GM20000 (cell line): ENCODE measurements around the gene ARHGAP26.
A peak's percentile ranks its signal among the peaks of the same experiment; 100 is the strongest.
"Not testable (repeated sequence)": the region's sequence is repeated elsewhere in the genome, so short reads cannot be mapped to it uniquely, and the experiment has no call there.

Experiments used
- DNase-seq: peaks from one replicate; pipeline ENCODE4 v3.0.0; 2012; ENCODE audit warnings: low spot score
- TF ChIP-seq, protein P1 (sequence below): IDR thresholded peaks from 2 replicates; pipeline ENCODE4 v1.5.1; 2012; ENCODE audit warnings: mild to moderate bottlenecking, control low read depth; ENCODE audit errors: extremely low read depth, missing control alignments

ARHGAP26 gene

DNA sequence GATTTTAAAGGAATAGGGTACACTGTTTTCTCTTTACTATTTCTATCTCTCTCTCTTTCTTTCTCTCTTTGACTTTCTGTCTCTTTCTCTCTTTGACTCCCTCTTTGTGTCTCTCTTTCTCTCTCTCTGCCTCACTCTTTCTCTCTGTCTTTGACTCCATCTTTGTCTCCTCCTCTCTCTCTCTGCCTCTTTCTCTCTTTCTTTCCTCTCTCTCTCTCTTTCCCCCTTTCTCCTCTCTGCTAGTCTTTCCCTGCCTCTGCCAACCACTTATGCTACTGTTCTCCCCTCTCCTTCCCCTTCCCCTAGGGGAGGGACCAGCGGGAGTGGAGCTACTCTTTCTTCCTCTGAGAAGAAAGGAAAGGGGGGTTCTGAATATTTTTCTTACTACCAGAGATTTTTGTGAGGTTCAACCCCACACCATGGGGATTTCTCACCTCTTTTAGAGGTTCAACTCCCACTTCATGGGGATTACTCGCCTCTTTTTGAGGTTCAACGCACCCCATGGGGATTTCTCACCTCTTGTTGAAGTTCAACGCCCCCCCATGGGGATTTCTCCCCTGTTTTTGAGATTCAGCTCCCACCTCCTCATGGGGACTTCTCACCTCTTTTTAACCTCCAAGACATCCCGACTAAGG, 323.4 kb downstream of the ARHGAP26 start:
- TF ChIP-seq, protein P1, sequence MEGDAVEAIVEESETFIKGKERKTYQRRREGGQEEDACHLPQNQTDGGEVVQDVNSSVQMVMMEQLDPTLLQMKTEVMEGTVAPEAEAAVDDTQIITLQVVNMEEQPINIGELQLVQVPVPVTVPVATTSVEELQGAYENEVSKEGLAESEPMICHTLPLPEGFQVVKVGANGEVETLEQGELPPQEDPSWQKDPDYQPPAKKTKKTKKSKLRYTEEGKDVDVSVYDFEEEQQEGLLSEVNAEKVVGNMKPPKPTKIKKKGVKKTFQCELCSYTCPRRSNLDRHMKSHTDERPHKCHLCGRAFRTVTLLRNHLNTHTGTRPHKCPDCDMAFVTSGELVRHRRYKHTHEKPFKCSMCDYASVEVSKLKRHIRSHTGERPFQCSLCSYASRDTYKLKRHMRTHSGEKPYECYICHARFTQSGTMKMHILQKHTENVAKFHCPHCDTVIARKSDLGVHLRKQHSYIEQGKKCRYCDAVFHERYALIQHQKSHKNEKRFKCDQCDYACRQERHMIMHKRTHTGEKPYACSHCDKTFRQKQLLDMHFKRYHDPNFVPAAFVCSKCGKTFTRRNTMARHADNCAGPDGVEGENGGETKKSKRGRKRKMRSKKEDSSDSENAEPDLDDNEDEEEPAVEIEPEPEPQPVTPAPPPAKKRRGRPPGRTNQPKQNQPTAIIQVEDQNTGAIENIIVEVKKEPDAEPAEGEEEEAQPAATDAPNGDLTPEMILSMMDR, result no peak
- DNase-seq, result no peak

DNA sequence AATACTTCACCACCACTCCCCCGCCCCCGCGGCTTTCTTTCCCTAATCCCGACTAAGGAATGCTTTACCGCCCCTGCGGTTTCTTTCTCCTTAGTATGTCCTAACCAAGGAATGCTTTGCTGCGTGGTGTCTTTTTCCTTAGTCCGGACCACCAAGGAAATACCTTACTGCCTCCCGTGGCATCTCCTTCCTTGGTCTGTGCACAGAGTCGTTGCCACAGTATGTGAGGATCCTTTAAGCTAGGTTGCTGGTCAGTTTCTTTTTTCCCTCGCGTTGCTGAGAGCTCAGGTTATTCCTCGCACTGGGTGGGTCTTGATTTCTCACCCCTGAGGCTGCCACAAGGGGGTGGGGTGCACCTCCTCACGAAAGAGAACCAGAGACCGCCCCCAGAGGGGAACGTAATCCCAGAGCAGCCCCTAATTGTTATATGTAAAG, 323.9 kb downstream of the ARHGAP26 start:
- TF ChIP-seq, protein P1, result no peak
- DNase-seq, result no peak

DNA sequence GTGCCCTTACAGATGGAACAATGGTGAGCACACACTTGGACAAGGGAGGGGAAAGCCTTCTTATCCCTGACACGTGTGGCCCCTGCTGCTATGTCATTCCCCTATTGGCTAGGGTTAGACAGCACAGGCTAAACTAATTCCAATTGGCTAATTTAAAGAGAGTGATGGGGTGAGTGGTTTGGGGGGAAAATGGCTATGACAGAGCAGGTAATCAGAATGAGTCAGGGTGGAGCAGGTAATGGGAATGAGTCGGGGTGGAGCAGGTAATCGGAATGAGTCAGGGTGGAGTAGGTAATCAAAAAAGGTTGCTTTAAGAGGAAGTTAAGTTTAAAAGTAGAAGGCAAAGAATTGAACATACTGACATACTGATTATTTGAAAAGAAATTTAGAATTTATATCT, 324.4 kb downstream of the ARHGAP26 start:
- not testable (repeated sequence) for DNase-seq

DNA sequence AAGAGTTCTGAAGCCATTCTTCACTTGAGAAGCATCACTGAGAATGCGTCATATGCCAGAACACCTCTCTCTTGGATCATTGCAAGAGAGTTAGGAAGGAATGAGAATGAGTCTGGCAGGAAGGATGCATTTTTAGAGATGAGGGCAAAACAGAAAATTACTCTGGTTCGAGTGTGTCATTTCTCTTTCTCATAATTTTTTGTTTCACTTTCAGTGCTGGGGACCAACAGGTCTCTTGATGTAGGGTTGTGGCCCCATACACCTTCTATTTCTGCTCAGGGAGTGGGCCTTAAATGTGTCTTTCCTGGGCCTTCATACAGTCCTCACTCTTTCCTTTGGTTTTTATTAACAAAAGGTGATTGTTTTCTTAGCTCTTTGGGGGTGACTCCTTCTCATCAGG, 330.9 kb downstream of the ARHGAP26 start:
- TF ChIP-seq, protein P1, result no peak
- peak; percentile 65 for DNase-seq

DNA sequence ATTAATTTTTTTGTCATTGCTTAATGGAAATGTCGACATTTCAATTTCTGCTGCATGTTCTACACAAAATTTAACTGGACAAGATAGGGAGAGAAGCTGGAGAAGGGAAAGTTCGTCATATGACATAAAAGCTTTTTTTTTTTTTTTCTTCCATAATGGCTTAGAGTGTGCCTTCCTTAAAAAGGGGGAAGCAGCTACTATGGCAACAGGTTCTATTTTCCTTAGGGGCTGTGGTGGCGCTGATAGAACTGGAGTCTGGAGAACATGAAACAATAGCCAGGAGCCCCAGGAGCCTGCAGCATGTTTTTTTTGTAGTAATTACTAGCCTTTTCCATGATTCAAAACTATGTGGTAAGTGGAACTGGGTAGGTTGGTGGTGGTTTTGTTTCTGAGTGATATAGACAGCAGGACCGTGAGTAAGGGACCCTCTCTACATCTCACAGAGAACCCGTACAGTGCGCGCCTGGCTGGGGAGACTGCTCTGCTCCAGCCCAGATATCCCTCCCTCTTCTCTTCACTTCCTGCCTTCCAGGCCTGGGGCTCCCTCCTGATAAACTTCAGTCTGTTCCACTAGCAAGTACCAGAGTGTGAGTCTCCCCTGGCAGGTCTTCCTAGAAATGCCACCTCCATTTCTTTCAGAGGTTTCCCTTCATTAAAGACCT, 331.7 kb downstream of the ARHGAP26 start:
- no peak for DNase-seq
- TF ChIP-seq, protein P1, result no peak

DNA sequence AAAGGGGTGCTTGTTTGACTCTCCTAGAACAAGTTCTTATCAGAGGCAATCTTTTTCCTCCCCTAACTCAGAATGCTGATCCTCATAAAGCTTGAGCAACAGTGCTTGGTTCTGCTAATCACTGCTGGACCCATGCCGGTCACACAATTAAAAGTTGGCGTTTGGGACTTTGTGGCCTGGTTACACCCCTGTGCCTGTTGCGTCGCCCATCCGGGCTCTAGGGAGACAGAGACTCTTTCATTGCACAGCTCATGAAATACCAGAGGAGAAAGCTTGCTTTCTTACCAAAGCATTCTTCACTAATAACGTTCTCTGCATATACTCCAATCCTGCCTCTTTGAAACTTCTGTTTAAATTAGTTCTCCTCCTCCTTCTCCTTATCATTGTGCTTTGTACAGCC, 332.2 kb downstream of the ARHGAP26 start:
- TF ChIP-seq, protein P1, result no peak
- DNase-seq, result no peak

DNA sequence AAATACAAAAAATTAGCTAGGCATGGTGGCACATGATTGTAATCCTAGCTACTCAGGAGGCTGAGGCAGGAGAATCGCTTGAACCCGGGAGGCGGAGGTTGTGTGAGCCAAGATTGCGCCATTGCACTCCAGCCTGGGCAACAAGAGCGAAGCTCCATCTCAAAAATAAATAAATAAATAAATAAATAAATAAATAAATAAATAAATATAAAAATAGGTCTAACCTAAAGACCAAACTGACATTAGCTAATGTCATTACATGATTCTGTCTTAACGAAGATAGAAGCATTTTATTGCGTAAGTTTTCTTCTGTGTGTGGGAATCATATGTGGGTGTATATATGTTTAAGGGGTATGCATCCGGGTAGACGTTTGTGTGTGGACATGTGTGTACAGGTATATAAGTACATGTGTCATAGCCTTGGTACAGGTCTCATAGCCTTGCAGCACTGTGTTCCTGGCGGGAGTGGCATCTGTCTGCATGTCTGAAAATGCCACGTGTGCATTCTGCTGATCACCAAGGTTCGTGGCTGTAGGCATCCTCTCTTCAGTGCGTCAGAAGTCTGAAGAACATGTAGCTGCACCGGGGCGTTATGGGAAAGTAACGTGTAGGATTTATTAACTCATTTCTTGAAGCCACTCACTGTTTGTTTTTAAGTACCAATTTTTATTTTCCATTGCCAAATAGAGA, 335.2 kb downstream of the ARHGAP26 start:
- no peak for DNase-seq

More for the DNA sequence above, 335.2 kb downstream of the ARHGAP26 start:
- TF ChIP-seq, protein P1, result no peak
